ENCODE data around the gene SELENOM.

Gene SELENOM

GRCh38 chr22:31107178-31107893 lies at the start of gene SELENOM:
SELENOM (minus strand) TSS chr22:31107568; CDS start chr22:31107505, 63 bp downstream.
- DNase-seq (ENCODE audit: low read depth), result peak; percentile 99

GRCh38 chr22:31155422-31155821 lies 48.1 kb upstream of the SELENOM start:
- DNase-seq (ENCODE audit: low read depth), result peak; percentile 60

GRCh38 chr22:31154975-31155374 lies 47.6 kb upstream of the SELENOM start:
- DNase-seq (ENCODE audit: low read depth), result no peak

GRCh38 chr22:31153357-31153756 lies 46.0 kb upstream of the SELENOM start:
- no peak for DNase-seq (ENCODE audit: low read depth)

GRCh38 chr22:31151872-31152271 lies 44.5 kb upstream of the SELENOM start:
- DNase-seq (ENCODE audit: low read depth), result no peak

- peak; percentile 34 for DNase-seq (ENCODE audit: low read depth)
Measured at GRCh38 chr22:31150615-31151014, 43.2 kb upstream of the SELENOM start.

GRCh38 chr22:31148953-31149627 lies 41.7 kb upstream of the SELENOM start:
- peak; percentile 82 for DNase-seq (ENCODE audit: low read depth)

GRCh38 chr22:31148488-31148887 lies 41.1 kb upstream of the SELENOM start:
- no peak for DNase-seq (ENCODE audit: low read depth)

GRCh38 chr22:31144223-31144622 lies 36.9 kb upstream of the SELENOM start:
- DNase-seq (ENCODE audit: low read depth), result peak; percentile 52

GRCh38 chr22:31143537-31143936 lies 36.2 kb upstream of the SELENOM start:
- DNase-seq (ENCODE audit: low read depth), result no peak

- no peak for DNase-seq (ENCODE audit: low read depth)
Measured at GRCh38 chr22:31143038-31143437, 35.7 kb upstream of the SELENOM start.

GRCh38 chr22:31142285-31142684 lies 34.9 kb upstream of the SELENOM start:
- no peak for DNase-seq (ENCODE audit: low read depth)

- no peak for DNase-seq (ENCODE audit: low read depth)
Measured at GRCh38 chr22:31141551-31141950, 34.2 kb upstream of the SELENOM start.

- DNase-seq (ENCODE audit: low read depth), result no peak
Measured at GRCh38 chr22:31140746-31141145, 33.4 kb upstream of the SELENOM start.

- DNase-seq (ENCODE audit: low read depth), result no peak
Measured at GRCh38 chr22:31139866-31140716, 32.7 kb upstream of the SELENOM start, which contains the start of gene PLA2G3. PLA2G3 (minus strand) TSS chr22:31140508; CDS start chr22:31140354, 154 bp downstream.

- DNase-seq (ENCODE audit: low read depth), result no peak
Measured at GRCh38 chr22:31139066-31139465, 31.7 kb upstream of the SELENOM start.

- no peak for DNase-seq (ENCODE audit: low read depth)
Measured at GRCh38 chr22:31138126-31138525, 30.8 kb upstream of the SELENOM start.

- DNase-seq (ENCODE audit: low read depth), result no peak
Measured at GRCh38 chr22:31137721-31138120, 30.4 kb upstream of the SELENOM start.

GRCh38 chr22:31136711-31137110 lies 29.3 kb upstream of the SELENOM start:
- DNase-seq (ENCODE audit: low read depth), result no peak

GRCh38 chr22:31136155-31136554 lies 28.8 kb upstream of the SELENOM start:
- no peak for DNase-seq (ENCODE audit: low read depth)

GRCh38 chr22:31135706-31136105 lies 28.3 kb upstream of the SELENOM start:
- DNase-seq (ENCODE audit: low read depth), result no peak

- DNase-seq (ENCODE audit: low read depth), result no peak
Measured at GRCh38 chr22:31134688-31135087, 27.3 kb upstream of the SELENOM start.

GRCh38 chr22:31133911-31134310 lies 26.5 kb upstream of the SELENOM start:
- no peak for DNase-seq (ENCODE audit: low read depth)
